Endothelial cell of umbilical vein (primary cell): ENCODE results near the gene BRD1. TPM values are rescaled to one million over a fixed set of nuclear protein-coding genes. Genes with fewer than 3 reads are reported as not detected.

Source experiments
- BruUV-seq: library from RNA; stranded (reverse); fragments of 400-500 nt; replicated peaks from 2 replicates; lab custom pipeline; 2021; lab: Mats Ljungman, UMichigan
- CTCF ChIA-PET: fragments of 300-600, 350-600 bp; sonication (Branson Sonifier 250); formaldehyde crosslinking; loops from one replicate; lab custom pipeline; 2021; ENCODE audit warnings: antibody characterized with exemption, inconsistent platforms; lab: Charles Lee
- POLR2A ChIA-PET: fragments of 300-600, 350-600 bp; sonication (Branson Sonifier 250); formaldehyde crosslinking; loops from one replicate; lab custom pipeline; 2021; ENCODE audit warnings: antibody characterized with exemption, inconsistent platforms; lab: Charles Lee
- DNase-seq: peaks from one replicate; pipeline ENCODE4 v3.0.0-alpha.2; 2011; ENCODE audit warnings: low read depth, low spot score
- FAIRE-seq: peaks from 2 replicates; lab custom pipeline; 2011; peaks lifted over from hg19 to GRCh38; lab: Jason Lieb, UNC
- H2AFZ ChIP-seq: 2 replicates; pipeline ENCODE4 v1.6.0; 2012; ENCODE audit warnings: low read depth, low read length, control low read depth, inconsistent platforms
- H3K27ac ChIP-seq: 2 replicates; pipeline ENCODE4 v1.5.1; 2011; ENCODE audit warnings: low read depth, mild to moderate bottlenecking, control low read depth, low read length, moderate library complexity; ENCODE audit not compliant: insufficient read depth
- H3K27me3 ChIP-seq, 2 experiments: 2 replicates each; pipeline versions ENCODE4 v1.6.0 to v1.6.1; 2011; ENCODE audit warnings: low read length in 2 of 2, mixed read lengths in 1 of 2; ENCODE audit not compliant: control insufficient read depth in 2 of 2, insufficient read depth in 2 of 2
- H3K36me3 ChIP-seq, 2 experiments: 2 replicates in 1 of 2; 3 replicates in 1 of 2; pipeline ENCODE4 v1.5.1; 2011; ENCODE audit warnings: low read length in 2 of 2, mild to moderate bottlenecking in 1 of 2, moderate library complexity in 1 of 2; ENCODE audit not compliant: control insufficient read depth in 2 of 2, insufficient read depth in 2 of 2; ENCODE audit errors: extremely low read depth in 1 of 2
- H3K4me1 ChIP-seq: 3 replicates; pipeline ENCODE4 v1.5.1; 2011; ENCODE audit warnings: mild to moderate bottlenecking, low read length; ENCODE audit not compliant: control insufficient read depth, insufficient read depth; ENCODE audit errors: extremely low read depth
- H3K4me2 ChIP-seq: 2 replicates; pipeline ENCODE4 v1.6.1; 2011; ENCODE audit warnings: low read length, control low read depth, mixed read lengths; ENCODE audit not compliant: insufficient read depth
- H3K4me3 ChIP-seq, 3 experiments: fragments of 200-600 bp in 1 of 3; sonication (generic), shearing (Covaris generic) in 1 of 3; replicated peaks in 1 of 3; 2 replicates each; pipeline ENCODE4 v1.5.1; 2011 to 2016; ENCODE audit warnings: control low read depth in 3 of 3, low read length in 3 of 3, mild to moderate bottlenecking in 2 of 3, inconsistent platforms in 1 of 3, low read depth in 1 of 3, moderate library complexity in 1 of 3; ENCODE audit not compliant: insufficient read depth in 1 of 3
- H3K79me2 ChIP-seq: 2 replicates; pipeline ENCODE4 v1.6.0; 2012; ENCODE audit warnings: low read length, inconsistent platforms; ENCODE audit not compliant: control insufficient read depth, insufficient read depth
- H3K9ac ChIP-seq: replicated peaks from 2 replicates; pipeline ENCODE3; 2011; ENCODE audit warnings: low read length, control low read depth; ENCODE audit not compliant: insufficient read depth; ENCODE audit errors: extremely low read depth
- H3K9me1 ChIP-seq: replicated peaks from 3 replicates; pipeline ENCODE4 v1.6.0; 2011; ENCODE audit warnings: mild to moderate bottlenecking, low read length; ENCODE audit not compliant: control insufficient read depth, insufficient read depth; ENCODE audit errors: extremely low read depth
- H3K9me3 ChIP-seq: replicated peaks from 2 replicates; pipeline ENCODE4 v1.5.1; 2012; ENCODE audit warnings: low read length, inconsistent platforms; ENCODE audit not compliant: control insufficient read depth, insufficient read depth
- H4K20me1 ChIP-seq: replicated peaks from 2 replicates; pipeline ENCODE3; 2011; ENCODE audit warnings: mild to moderate bottlenecking, low read length; ENCODE audit not compliant: control insufficient read depth, insufficient read depth; ENCODE audit errors: extremely low read depth
- CTCF ChIP-seq, 2 donors: IDR thresholded peaks; 1 replicate in 1 of 2; 2 replicates in 1 of 2; pipeline ENCODE4 v1.5.1; 2011; ENCODE audit warnings: low read length in 2 of 2, mild to moderate bottlenecking in 2 of 2, moderate library complexity in 2 of 2, control low read depth in 1 of 2, inconsistent platforms in 1 of 2, low read depth in 1 of 2; ENCODE audit not compliant: insufficient read depth in 1 of 2; ENCODE audit errors: extremely low read depth in 1 of 2
- EZH2 ChIP-seq: IDR thresholded peaks from 2 replicates; pipeline ENCODE4 v1.6.1; 2012; ENCODE audit warnings: borderline replicate concordance, low read depth, mild to moderate bottlenecking, moderate library complexity, low read length, inconsistent platforms; ENCODE audit not compliant: severe bottlenecking
- FOS ChIP-seq: IDR thresholded peaks from 2 replicates; pipeline ENCODE4 v1.6.1; 2011; ENCODE audit warnings: mild to moderate bottlenecking, low read length, moderate library complexity, borderline replicate concordance; ENCODE audit not compliant: insufficient read depth
- GATA2 ChIP-seq: IDR thresholded peaks from 2 replicates; pipeline ENCODE4 v1.7.0; 2011; ENCODE audit warnings: low read depth, mild to moderate bottlenecking, moderate library complexity, mixed read lengths, low read length; ENCODE audit not compliant: insufficient read length, insufficient read depth
- JUN ChIP-seq: IDR thresholded peaks from 2 replicates; pipeline ENCODE4 v1.6.1; 2011; ENCODE audit warnings: borderline replicate concordance, low read depth; ENCODE audit not compliant: insufficient read length, insufficient read depth
- MAX ChIP-seq: IDR thresholded peaks from 2 replicates; pipeline ENCODE4 v1.6.1; 2011; ENCODE audit not compliant: insufficient read depth, insufficient read length
- MYC ChIP-seq: IDR thresholded peaks from one replicate; pipeline ENCODE4 v1.6.1; 2011; ENCODE audit warnings: mild to moderate bottlenecking, low read depth, low read length
- POLR2A ChIP-seq: IDR thresholded peaks from 2 replicates; pipeline ENCODE4 v1.6.1; 2012; ENCODE audit warnings: low read depth, mild to moderate bottlenecking, control low read depth, low read length
- POLR2AphosphoS5 ChIP-seq: IDR thresholded peaks from 2 replicates; pipeline ENCODE4 v1.6.1; 2012; ENCODE audit warnings: low read depth, mild to moderate bottlenecking, control low read depth, low read length, moderate library complexity; ENCODE audit not compliant: insufficient read depth
- dilution Hi-C: fragments of 300-500 bp; cut with MboI; formaldehyde crosslinking; loops from one replicate; pipeline ENCODE4 v1.15.0; 2019; ENCODE audit warnings: low sequenced_read_pairs; ENCODE audit not compliant: extremely low pct_ligation_motif_present
- intact Hi-C: fragments of 100-400 bp; cut with micrococcal nuclease; formaldehyde crosslinking; loops from one replicate; pipeline ENCODE4 v1.10.0; 2022
- polyA plus RNA-seq, 4 experiments: library from polyadenylated mRNA; depleted of rRNA in 3 of 4; stranded (reverse) in 3 of 4; unstranded in 1 of 4; fragments of >200 nt; gene quantifications; 2 replicates each; pipeline versions ENCODE4 v1.2.1 to v1.2.3, GENCODE V29; 2011 to 2012; ENCODE audit warnings: missing spikeins in 1 of 4
- total RNA-seq: library from RNA; stranded (reverse); gene quantifications from 2 replicates; pipeline ENCODE4 v1.2.3, GENCODE V29; 2021

BRD1 gene
- total and polyA plus RNA-seq, 2 donors (not counting 3 experiments of a cell fraction or from before 2014, with no cell fraction given): 8.1 to 41.1 TPM

DNA sequence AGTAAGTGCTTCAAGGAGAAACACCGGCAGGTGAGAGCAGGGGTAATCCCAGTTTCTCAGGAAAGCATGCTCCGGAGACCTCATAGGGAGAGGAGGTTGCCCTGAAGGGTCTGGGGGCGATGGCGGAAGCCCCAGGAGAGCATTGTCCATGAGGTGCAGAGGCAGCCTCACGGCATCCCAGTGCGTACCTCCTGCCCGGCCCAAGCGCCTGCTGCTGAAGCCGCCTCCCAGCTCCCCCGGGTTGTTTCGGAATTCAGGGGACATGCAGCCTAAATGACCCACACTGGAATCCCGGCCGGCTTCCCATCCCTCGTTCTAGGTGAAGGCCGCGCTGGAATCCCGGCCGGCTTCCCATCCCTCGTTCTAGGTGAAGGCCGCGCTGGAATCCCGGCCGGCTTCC, 28.7 kb upstream of the BRD1 start:
- no TSS peak for BruUV-seq
- no peak overlapping the region for H3K27ac ChIP-seq
- DNase-seq (no peak), FAIRE-seq (no peak)
- ChIA-PET CTCF (interaction anchor here (1.1 kb wide), 1 partner anchor 174 kb away, joined by 3 read pairs; no protein-coding TSS in a partner anchor), POLR2A (no interaction called here)
- no peak overlapping the region for H2AFZ ChIP-seq
- no peak overlapping the region for H3K4me2 ChIP-seq
- H3K79me2 ChIP-seq: peaks cover 71% of the 10 kb centered on the region
- intact Hi-C loops: no loop called here
- no peaks in the 10 kb centered on the region for H3K36me3 ChIP-seq
- H3K27me3 ChIP-seq: no peaks in the 10 kb centered on the region
- no peaks in the 10 kb centered on the region for H3K9me3 ChIP-seq
- dilution Hi-C loops: no loop called here
- no peaks in the 10 kb centered on the region for H3K9me1 ChIP-seq
- peaks cover 7% of the 10 kb centered on the region for H4K20me1 ChIP-seq
- peaks cover 22% of the 10 kb centered on the region for H3K4me1 ChIP-seq
- TF ChIP-seq MYC (no peak), EZH2 (no peak), CTCF (IDR thresholded peaks at IDR 0.05; ENCODE audit: extremely low read depth in 1 of 2, insufficient read depth in 1 of 2, low read depth in 1 of 2, low read length in 2 of 2) (no peak), POLR2AphosphoS5 (no peak), GATA2 (no peak), POLR2A (no peak), MAX (no peak), FOS (no peak), JUN (no peak)
- H3K4me3 ChIP-seq: no peak overlapping the region
- no peak overlapping the region for H3K9ac ChIP-seq
